Erythroblast (primary cell): Measurements from ENCODE around the gene STMND1.
"Not testable (repeated sequence)": the region's sequence is repeated elsewhere in the genome, so short reads cannot be mapped to it uniquely, and the experiment has no call there.

ENCODE experiments used
- DNase-seq, 2 experiments: peaks; one replicate each; lab custom pipeline; 2025; lab: John Stamatoyannopoulos, UW
- GATA1 ChIP-seq: IDR thresholded peaks from 2 replicates; pipeline ENCODE4 v1.6.1; 2011; ENCODE audit warnings: low read depth, mild to moderate bottlenecking, control low read depth, low read length, moderate library complexity
- POLR2A ChIP-seq: IDR thresholded peaks from 2 replicates; pipeline ENCODE4 v1.6.1; 2011; ENCODE audit warnings: mild to moderate bottlenecking, low read length

The STMND1 gene

DNA sequence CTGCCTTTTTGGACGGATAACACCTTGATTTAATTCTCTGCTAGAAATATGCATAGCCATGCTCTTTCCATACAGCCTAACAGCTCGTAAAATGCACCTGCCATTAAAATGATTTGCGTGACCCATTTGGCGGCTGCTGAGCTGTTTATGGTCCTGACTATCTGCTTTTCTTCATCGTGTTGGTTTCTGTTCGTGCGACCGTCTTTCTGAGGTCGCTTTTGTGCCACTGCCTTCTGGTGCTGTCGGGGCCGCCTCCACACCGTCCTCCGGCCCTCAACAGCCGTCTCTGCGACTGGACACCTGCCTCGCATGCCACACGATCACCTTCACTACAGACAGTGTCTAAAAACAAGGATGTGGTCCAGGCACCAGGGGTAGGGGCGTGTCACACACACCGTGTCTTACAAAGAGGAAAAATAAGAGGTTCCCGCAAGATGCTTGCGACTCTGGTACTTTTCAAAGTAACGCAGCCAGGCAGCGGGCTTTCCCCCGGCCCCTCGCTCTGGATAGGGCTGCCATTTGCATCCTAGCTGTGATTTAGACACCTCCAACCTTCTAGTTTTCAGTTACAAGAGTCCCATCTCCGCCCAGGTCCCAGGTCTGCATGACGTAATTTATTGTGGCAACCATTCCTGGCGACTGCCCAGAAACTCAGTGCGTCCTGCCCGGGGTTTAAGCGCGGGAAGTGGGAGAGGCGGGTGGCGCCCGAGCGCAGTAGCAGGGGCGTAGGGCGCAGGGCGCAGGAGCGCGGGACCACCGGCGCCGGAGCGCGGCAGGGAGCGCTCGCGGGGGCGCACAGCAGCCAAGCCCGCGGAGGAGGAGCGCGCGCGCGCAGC is at the start of gene STMND1:
STMND1 (plus strand) TSS at position 629 of the 836 bp plus-strand sequence. CDS start 208 bp downstream, outside the sequence.
- DNase-seq = no peak
- TF ChIP-seq POLR2A = no peak
- no peak for TF ChIP-seq GATA1

DNA sequence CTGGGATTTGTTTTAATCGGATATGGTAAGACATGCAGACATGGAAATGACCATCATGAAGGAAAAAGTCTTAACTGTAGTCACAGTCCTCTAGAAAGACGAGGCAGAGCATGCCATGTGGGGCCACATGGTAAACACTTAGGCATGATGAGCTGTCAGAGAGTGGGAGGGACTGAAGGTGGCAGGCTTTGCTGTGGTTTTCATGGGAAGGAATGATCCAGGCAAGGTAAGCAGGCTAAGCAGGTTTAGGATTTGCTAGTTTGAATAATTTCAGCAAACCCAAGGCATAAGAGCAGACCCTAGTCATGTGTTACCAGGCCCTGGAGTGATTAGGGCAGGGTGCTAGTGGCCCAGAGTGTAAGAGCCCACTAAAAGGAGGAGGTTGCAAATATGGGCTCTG is 47.2 kb upstream of the STMND1 start:
- DNase-seq = no peak
- no peak for TF ChIP-seq POLR2A
- TF ChIP-seq GATA1 = no peak

DNA sequence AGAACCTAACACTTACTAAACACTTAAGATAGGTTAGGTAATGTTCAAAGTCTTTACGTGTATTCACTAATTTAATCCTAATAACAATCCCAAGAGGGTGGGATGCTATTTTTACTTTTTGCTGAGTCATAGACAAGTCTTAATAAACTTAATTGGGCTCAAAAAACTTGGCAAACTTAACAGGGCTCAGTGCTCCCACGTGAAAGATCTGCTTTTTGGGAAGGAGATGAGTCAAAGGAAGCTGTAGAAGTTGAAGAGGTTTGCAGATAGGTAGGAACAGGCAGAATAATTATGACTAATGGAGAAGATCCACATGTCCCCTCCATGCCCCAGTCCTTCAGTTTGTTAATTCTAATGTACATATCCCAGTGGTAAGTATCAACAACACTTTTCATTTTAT is 44.5 kb upstream of the STMND1 start:
- no peak for DNase-seq
- TF ChIP-seq POLR2A (no peak), GATA1 (no peak)

DNA sequence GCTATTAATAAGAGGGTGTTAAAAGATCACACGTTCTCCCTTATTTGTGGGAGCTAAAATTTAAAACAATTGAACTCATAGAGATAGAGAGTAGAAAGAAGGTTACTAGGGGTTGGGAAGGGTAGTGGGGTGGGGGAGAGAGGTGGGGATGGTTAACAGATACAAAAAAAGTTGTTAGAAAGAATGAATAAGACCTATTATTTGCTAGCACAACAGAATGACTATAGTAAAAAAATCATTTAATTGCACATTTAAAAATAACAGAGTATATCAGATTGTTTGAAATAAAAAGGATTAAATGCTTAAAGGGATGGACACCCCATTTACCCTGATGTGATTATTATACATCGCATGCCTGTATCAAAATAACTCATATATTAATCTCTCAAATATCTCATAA is 43.3 kb upstream of the STMND1 start:
- TF ChIP-seq POLR2A (no peak), GATA1 (no peak)
- DNase-seq = no peak

DNA sequence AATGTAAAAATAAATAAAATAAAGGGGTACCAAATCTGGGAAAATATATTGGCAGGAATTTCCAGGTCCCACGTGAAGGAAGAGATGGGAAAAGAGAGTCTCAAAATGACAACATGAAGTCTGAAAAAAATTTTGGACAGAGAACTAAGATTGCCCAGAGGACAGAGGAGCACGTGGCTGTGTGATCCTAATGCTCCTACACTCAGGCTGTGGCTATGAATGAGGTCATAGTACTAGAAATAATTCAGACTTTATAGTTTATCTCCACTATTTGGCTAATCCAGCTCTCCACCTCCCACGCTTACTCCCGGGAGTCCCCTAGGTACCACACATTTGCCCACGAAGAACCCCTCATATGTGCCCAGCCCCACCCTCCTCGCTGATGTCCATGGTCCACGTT is 42.8 kb upstream of the STMND1 start:
- TF ChIP-seq POLR2A (no peak), GATA1 (no peak)
- DNase-seq = no peak

DNA sequence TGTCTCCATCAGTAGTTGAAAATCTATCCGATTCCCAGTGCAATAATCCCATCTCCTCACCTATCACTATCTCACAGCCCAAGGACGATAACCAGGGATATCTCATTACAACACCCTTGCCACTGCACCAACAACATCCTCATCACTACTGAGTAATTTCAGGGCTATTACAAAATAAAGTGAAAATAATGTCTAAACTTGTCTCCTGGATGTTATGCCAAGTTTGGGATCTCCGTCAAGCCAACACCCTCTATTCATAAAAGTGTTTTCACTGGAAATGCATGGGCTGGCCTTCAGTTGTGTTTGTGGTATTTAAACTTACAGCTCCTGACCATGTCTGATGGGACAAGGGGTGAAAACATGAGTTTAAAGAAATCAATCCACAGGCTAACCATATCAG is 42.0 kb upstream of the STMND1 start:
- TF ChIP-seq GATA1 (no peak), POLR2A (no peak)
- DNase-seq = no peak

DNA sequence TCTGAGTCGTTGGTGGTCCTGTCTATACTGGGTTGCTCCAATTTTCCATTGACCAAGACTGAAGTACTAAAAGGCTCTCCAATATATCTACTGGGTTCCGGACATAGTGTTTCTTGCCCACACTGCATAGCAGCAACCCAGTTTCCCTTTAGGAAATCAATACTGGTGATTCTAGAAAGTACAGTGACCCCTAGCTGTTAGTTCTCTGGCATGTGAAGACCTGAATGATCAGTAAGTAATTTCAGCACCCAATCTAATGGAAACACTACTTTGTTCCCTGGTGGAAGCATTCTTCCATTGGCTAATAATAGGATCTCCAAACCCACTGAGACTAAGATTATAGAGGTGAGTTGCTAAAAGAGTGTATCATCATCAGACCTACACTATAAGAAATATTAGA is 40.8 kb upstream of the STMND1 start:
- DNase-seq = no peak
- TF ChIP-seq GATA1 (no peak), POLR2A (no peak)

- no peak for TF ChIP-seq POLR2A
- no peak for TF ChIP-seq GATA1
- DNase-seq = no peak
Observed at GRCh38 chr6:17062871-17063440, 38.9 kb upstream of the STMND1 start.

DNA sequence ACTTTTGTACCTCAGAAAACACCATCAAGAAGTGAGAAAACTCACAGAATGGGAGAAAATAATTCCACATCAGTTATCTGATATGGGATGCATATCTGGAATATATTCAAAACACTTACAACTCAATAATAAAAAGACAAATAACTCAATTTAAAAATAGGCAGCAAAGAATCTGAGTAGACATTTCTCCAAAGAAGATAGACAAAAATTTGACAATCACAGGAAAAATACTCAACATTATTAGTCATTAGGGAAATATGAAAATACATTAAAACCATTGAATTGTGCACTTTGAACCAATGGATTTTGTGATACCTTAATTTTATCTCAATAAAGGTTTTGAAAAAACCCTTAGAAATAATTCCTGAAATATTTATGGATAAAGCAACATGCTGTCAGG is 36.9 kb upstream of the STMND1 start:
- no peak for TF ChIP-seq GATA1
- TF ChIP-seq POLR2A = no peak
- no peak for DNase-seq

DNA sequence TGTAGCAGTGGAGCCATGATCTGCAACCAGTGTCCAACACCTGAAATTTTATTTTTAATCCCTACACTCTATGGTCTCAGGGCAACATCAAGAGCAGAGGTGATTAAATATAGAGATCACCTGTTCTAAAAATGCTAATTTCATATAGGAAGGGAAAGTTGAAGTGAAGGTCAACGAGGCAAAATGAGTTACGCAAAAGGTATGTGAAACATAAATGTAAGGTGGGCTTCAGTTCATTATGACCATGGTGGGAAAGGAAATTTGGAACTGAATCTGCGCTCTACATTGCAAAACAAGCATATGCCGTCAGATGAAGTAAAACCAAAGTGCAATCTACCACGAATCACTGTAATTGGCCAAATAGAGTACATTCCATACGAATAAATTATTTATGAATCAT is 35.2 kb upstream of the STMND1 start:
- no peak for DNase-seq
- TF ChIP-seq GATA1 (no peak), POLR2A (no peak)

- DNase-seq = not testable (repeated sequence)
Observed at GRCh38 chr6:17068972-17069371, 32.9 kb upstream of the STMND1 start.

- DNase-seq = not testable (repeated sequence)
Observed at GRCh38 chr6:17070400-17070799, 31.4 kb upstream of the STMND1 start.

GRCh38 chr6:17073596-17073995 is 28.3 kb upstream of the STMND1 start:
- DNase-seq = not testable (repeated sequence)

- no peak for DNase-seq
- TF ChIP-seq GATA1 (no peak), POLR2A (no peak)
Observed at GRCh38 chr6:17081273-17081672, 20.6 kb upstream of the STMND1 start.
